IMR-90 (cell line): ENCODE data around the gene GDPD5. TPM values are rescaled to one million over a fixed set of nuclear protein-coding genes. Genes with fewer than 3 reads are reported as not detected.

Source experiments
- ATAC-seq: fragments of 200-7000 bp; cut with Tn5 transposase; 2 replicates; pipeline ENCODE4 v1.9.1; 2020; ENCODE audit warnings: low read depth, mild to moderate bottlenecking, moderate library complexity
- BruUV-seq: library from RNA; stranded (reverse); fragments of 400-500 nt; replicated peaks from 2 replicates; lab custom pipeline; 2021; lab: Mats Ljungman, UMichigan
- CTCF ChIA-PET: fragments of 300-600 bp; formaldehyde crosslinking; extraction: SDS; loops from one replicate; lab custom pipeline; 2021; ENCODE audit warnings: antibody characterized with exemption; lab: Yijun Ruan, JAX
- POLR2A ChIA-PET: fragments of 300-600 bp; sonication (Branson Sonifier 250); formaldehyde crosslinking; loops from one replicate; lab custom pipeline; 2022; ENCODE audit warnings: antibody characterized with exemption; ENCODE audit not compliant: unreplicated experiment; lab: Charles Lee
- DNase-seq: peaks from one replicate; pipeline ENCODE4 v3.0.0; 2013
- H2AFZ ChIP-seq: replicated peaks from 2 replicates; pipeline ENCODE3; 2013; ENCODE audit warnings: low read length, mild to moderate bottlenecking; ENCODE audit not compliant: poor library complexity
- H2AK5ac ChIP-seq: 2 replicates; pipeline ENCODE4 v1.6.1; 2013; ENCODE audit warnings: low read depth, low read length, inconsistent platforms
- H2AK9ac ChIP-seq: replicated peaks from 2 replicates; pipeline ENCODE3; 2013; ENCODE audit warnings: mild to moderate bottlenecking, low read depth, low read length, moderate library complexity; ENCODE audit not compliant: poor library complexity
- H2BK120ac ChIP-seq: 2 replicates; pipeline ENCODE4 v1.6.1; 2013; ENCODE audit warnings: low read depth, low read length, inconsistent platforms
- H2BK15ac ChIP-seq: 3 replicates; pipeline ENCODE4 v1.6.1; 2013; ENCODE audit warnings: low read depth, low read length, inconsistent platforms
- H2BK20ac ChIP-seq: 2 replicates; pipeline ENCODE4 v1.6.1; 2013; ENCODE audit warnings: low read depth, mild to moderate bottlenecking, inconsistent platforms, low read length, moderate library complexity
- H2BK5ac ChIP-seq: 2 replicates; pipeline ENCODE4 v1.6.1; 2013; ENCODE audit warnings: mild to moderate bottlenecking, low read depth, low read length, inconsistent platforms; ENCODE audit not compliant: poor library complexity, severe bottlenecking
- H3K14ac ChIP-seq: replicated peaks from 2 replicates; pipeline ENCODE4 v1.6.1; 2013; ENCODE audit warnings: low read depth, low read length, inconsistent platforms
- H3K18ac ChIP-seq: 2 replicates; pipeline ENCODE4 v1.6.1; 2013; ENCODE audit warnings: low read depth, low read length, control low read depth
- H3K23ac ChIP-seq: 2 replicates; pipeline ENCODE4 v1.6.1; 2013; ENCODE audit warnings: low read depth, low read length, inconsistent platforms
- H3K27ac ChIP-seq: 2 replicates; pipeline ENCODE4 v1.5.1; 2013; ENCODE audit warnings: mild to moderate bottlenecking, control low read depth, low read length; ENCODE audit not compliant: insufficient read depth
- H3K27me3 ChIP-seq: 2 replicates; pipeline ENCODE4 v1.6.1; 2013; ENCODE audit warnings: low read length; ENCODE audit not compliant: control insufficient read depth, insufficient read depth
- H3K36me3 ChIP-seq: 2 replicates; pipeline ENCODE4 v1.6.1; 2013; ENCODE audit warnings: low read length, mixed read lengths; ENCODE audit not compliant: control insufficient read depth, insufficient read depth
- H3K4ac ChIP-seq: 2 replicates; pipeline ENCODE4 v1.6.1; 2013; ENCODE audit warnings: low read depth, low read length, inconsistent platforms
- H3K4me1 ChIP-seq: 2 replicates; pipeline ENCODE4 v1.6.1; 2013; ENCODE audit warnings: low read length, mixed read lengths; ENCODE audit not compliant: control insufficient read depth, insufficient read depth
- H3K4me2 ChIP-seq: 2 replicates; pipeline ENCODE4 v1.6.1; 2013; ENCODE audit warnings: low read depth, mild to moderate bottlenecking, control low read depth, low read length, moderate library complexity
- H3K4me3 ChIP-seq: 2 replicates; pipeline ENCODE4 v1.5.1; 2013; ENCODE audit warnings: low read depth, mild to moderate bottlenecking, control low read depth, low read length, moderate library complexity; ENCODE audit not compliant: insufficient read depth
- H3K56ac ChIP-seq: 2 replicates; pipeline ENCODE4 v1.6.1; 2013; ENCODE audit warnings: low read length, inconsistent platforms; ENCODE audit not compliant: insufficient read depth; ENCODE audit errors: extremely low read depth
- H3K79me1 ChIP-seq, 2 experiments: 2 replicates each; pipeline ENCODE4 v1.6.1; 2013; ENCODE audit warnings: low read length in 2 of 2, inconsistent platforms in 1 of 2, low read depth in 1 of 2
- H3K9ac ChIP-seq: 2 replicates; pipeline ENCODE4 v1.6.1; 2013; ENCODE audit warnings: low read depth, low read length, control low read depth
- H3K9me1 ChIP-seq: 2 replicates; pipeline ENCODE4 v1.6.1; 2013; ENCODE audit warnings: low read length, inconsistent platforms; ENCODE audit not compliant: insufficient read depth
- H3K9me3 ChIP-seq: 2 replicates; pipeline ENCODE4 v1.6.1; 2013; ENCODE audit warnings: low read length; ENCODE audit not compliant: control insufficient read depth, insufficient read depth
- H4K20me1 ChIP-seq: 2 replicates; pipeline ENCODE4 v1.6.1; 2013; ENCODE audit warnings: low read length, inconsistent platforms; ENCODE audit not compliant: insufficient read depth
- H4K5ac ChIP-seq: 2 replicates; pipeline ENCODE4 v1.6.1; 2013; ENCODE audit warnings: mild to moderate bottlenecking, low read depth, low read length, control low read depth
- H4K8ac ChIP-seq, 2 experiments: 2 replicates each; pipeline ENCODE4 v1.6.1; 2013; ENCODE audit warnings: low read depth in 2 of 2, low read length in 2 of 2, control low read depth in 1 of 2, inconsistent platforms in 1 of 2
- H4K91ac ChIP-seq: 2 replicates; pipeline ENCODE4 v1.6.1; 2013; ENCODE audit warnings: low read depth, low read length, inconsistent platforms; ENCODE audit not compliant: insufficient read depth
- BHLHE40 ChIP-seq: fragments of 150-350 bp; IDR thresholded peaks from 2 replicates; pipeline ENCODE4 v1.6.1; 2016; ENCODE audit warnings: mild to moderate bottlenecking, low read depth, low read length
- CEBPB ChIP-seq: IDR thresholded peaks from 2 replicates; pipeline ENCODE4 v1.6.1; 2012; ENCODE audit warnings: low read depth, low read length, improper control_type of control experiment
- CHD1 ChIP-seq: IDR thresholded peaks from 2 replicates; pipeline ENCODE4 v1.6.1; 2012; ENCODE audit warnings: low read depth, low read length, improper control_type of control experiment
- CTCF ChIP-seq: conservative IDR thresholded peaks from 2 replicates; pipeline ENCODE4 v1.5.1; 2012; ENCODE audit warnings: mild to moderate bottlenecking, low read depth, low read length, improper control_type of control experiment
- ELK1 ChIP-seq: fragments of 150-350 bp; IDR thresholded peaks from 2 replicates; pipeline ENCODE4 v1.6.1; 2016; ENCODE audit warnings: low read depth, mild to moderate bottlenecking, low read length, moderate library complexity, borderline replicate concordance
- FOS ChIP-seq: fragments of 150-350 bp; IDR thresholded peaks from 2 replicates; pipeline ENCODE4 v1.6.1; 2016; ENCODE audit warnings: low read depth, low read length
- MAFK ChIP-seq: IDR thresholded peaks from 2 replicates; pipeline ENCODE4 v1.6.1; 2012; ENCODE audit warnings: low read depth, low read length, improper control_type of control experiment
- MAZ ChIP-seq: IDR thresholded peaks from 2 replicates; pipeline ENCODE4 v1.6.1; 2012; ENCODE audit warnings: low read depth, mild to moderate bottlenecking, low read length, improper control_type of control experiment, moderate library complexity, borderline replicate concordance
- MXI1 ChIP-seq: IDR thresholded peaks from 2 replicates; pipeline ENCODE4 v1.6.1; 2012; ENCODE audit warnings: low read depth, mild to moderate bottlenecking, low read length, moderate library complexity, borderline replicate concordance
- NFE2L2 ChIP-seq: fragments of 150-350 bp; IDR thresholded peaks from 2 replicates; pipeline ENCODE4 v1.6.1; 2016; ENCODE audit warnings: low read depth, mild to moderate bottlenecking, low read length
- RAD21 ChIP-seq: IDR thresholded peaks from 2 replicates; pipeline ENCODE4 v1.6.1; 2012; ENCODE audit warnings: low read length, improper control_type of control experiment
- RCOR1 ChIP-seq: IDR thresholded peaks from 2 replicates; pipeline ENCODE4 v1.6.1; 2012; ENCODE audit warnings: mild to moderate bottlenecking, low read length, improper control_type of control experiment; ENCODE audit not compliant: insufficient replicate concordance
- RFX5 ChIP-seq: IDR thresholded peaks from 2 replicates; pipeline ENCODE4 v1.8.0; 2012; ENCODE audit warnings: low read depth, mild to moderate bottlenecking, low read length, moderate library complexity
- SMC3 ChIP-seq: fragments of 150-350 bp; IDR thresholded peaks from 2 replicates; pipeline ENCODE4 v1.6.1; 2016; ENCODE audit warnings: low read depth, mild to moderate bottlenecking, antibody characterized with exemption, low read length, moderate library complexity
- USF2 ChIP-seq: fragments of 150-350 bp; IDR thresholded peaks from 2 replicates; pipeline ENCODE4 v1.6.1; 2017; ENCODE audit warnings: mild to moderate bottlenecking, antibody characterized with exemption, low read length, low read depth
- WGBS, 2 experiments: methylation state at CpG; one replicate each; pipeline versions ENCODE4 v1.1.5 to v1.1.7; 2013; ENCODE audit warnings: missing lambda C conversion rate in 2 of 2; ENCODE audit not compliant: insufficient read length in 1 of 2; ENCODE audit errors: extremely low coverage in 2 of 2; 5-methylcytosine and 5-hydroxymethylcytosine counted together
- dilution Hi-C: fragments of 300-500 bp; cut with HindIII; formaldehyde crosslinking; loops from one replicate; pipeline ENCODE4 v1.14.3; 2018; ENCODE audit warnings: low sequenced_read_pairs; ENCODE audit not compliant: unreplicated experiment
- in situ Hi-C: fragments of 300-500 bp; cut with MboI; formaldehyde crosslinking; loops from 3 replicates; pipeline ENCODE4 v1.14.3; 2019; ENCODE audit warnings: low sequenced_read_pairs, inconsistent platforms, mixed read lengths
- intact Hi-C: fragments of 100-400 bp; cut with micrococcal nuclease; formaldehyde crosslinking; loops from 2 replicates; pipeline ENCODE4 v1.10.0; 2022
- polyA plus RNA-seq, 3 experiments: library from polyadenylated mRNA; depleted of rRNA; stranded (reverse); fragments of >200 nt; gene quantifications; 2 replicates each; pipeline ENCODE4 v1.2.3, GENCODE V29; 2012; ENCODE audit warnings: low replicate concordance in 1 of 3
- total RNA-seq: library from RNA; depleted of rRNA; stranded (reverse); fragments of >200 nt; gene quantifications from 2 replicates; pipeline ENCODE4 v1.2.3, GENCODE V29; 2012

GDPD5 gene
- total and polyA plus RNA-seq, 2 of the 4 experiments (the other 2 are of a cell fraction) = 2.0 to 7.9 TPM

GRCh38 chr11:75508051-75508561 is 17.6 kb downstream of the GDPD5 start:
- TF ChIP-seq RAD21 = no peak
- no peak for TF ChIP-seq CHD1
- TF ChIP-seq RFX5 = no peak
- no peak for TF ChIP-seq RCOR1
- TF ChIP-seq MAFK = no peak
- TF ChIP-seq ELK1 = no peak
- TF ChIP-seq SMC3 = no peak
- no peak for TF ChIP-seq MXI1
- TF ChIP-seq USF2 = no peak
- no peak for TF ChIP-seq NFE2L2
- no peak for TF ChIP-seq CEBPB
- TF ChIP-seq FOS = no peak
- no peak for TF ChIP-seq CTCF
- no peak for TF ChIP-seq BHLHE40
- no peak for TF ChIP-seq MAZ
- H4K5ac ChIP-seq = no peak overlapping the region
- no peak overlapping the region for H2BK120ac ChIP-seq
- no peak overlapping the region for H3K27ac ChIP-seq
- no peak overlapping the region for H4K91ac ChIP-seq
- H2BK20ac ChIP-seq = no peak overlapping the region
- H2AK5ac ChIP-seq = no peak overlapping the region
- WGBS, 2 experiments = 78% methylated on average over 6 of the region's 8 CpGs; no CpG with 5 or more reads in 1 of the 2 experiments
- H3K4me1 ChIP-seq = peaks cover under 1% of the 10 kb centered on the region; the same call in 1 of the 2 replicates
- no peaks in the 10 kb centered on the region for H3K79me1 ChIP-seq
- no peak overlapping the region for H3K18ac ChIP-seq
- H2BK15ac ChIP-seq = no peak overlapping the region
- no peak overlapping the region for H2BK5ac ChIP-seq
- BruUV-seq = no TSS peak
- no peak overlapping the region for H3K23ac ChIP-seq
- H2AFZ ChIP-seq = no peak overlapping the region
- no peak for ATAC-seq
- H3K9me1 ChIP-seq = 0 out of 2 replicates have a peak, but pooled peaks cover 2% of the 10 kb centered on the region
- H2AK9ac ChIP-seq = no peak overlapping the region
- no peak overlapping the region for H3K14ac ChIP-seq
- no peak overlapping the region for H3K4me3 ChIP-seq
- dilution Hi-C loops = no loop called here
- no peak overlapping the region for H3K4me2 ChIP-seq
- no peaks in the 10 kb centered on the region for H3K36me3 ChIP-seq
- no peak for DNase-seq
- ChIA-PET CTCF (no interaction called here), POLR2A (no interaction called here)
- H3K9me3 ChIP-seq = no peaks in the 10 kb centered on the region
- no peak overlapping the region for H3K9ac ChIP-seq
- H4K8ac ChIP-seq = no peak overlapping the region
- in situ Hi-C loops = no loop called here
- intact Hi-C loops = no loop called here
- no peak overlapping the region for H3K56ac ChIP-seq
- H4K20me1 ChIP-seq = no peaks in the 10 kb centered on the region
- H3K27me3 ChIP-seq = no peaks in the 10 kb centered on the region
- no peak overlapping the region for H3K4ac ChIP-seq
